Lung (tissue), 12 donors: ENCODE results near the gene SFRP4. TPM values are rescaled to one million over a fixed set of nuclear protein-coding genes. Genes with fewer than 3 reads are reported as not detected.

Source experiments
- ATAC-seq: fragments of 200-7000 bp; cut with Tn5 transposase; one replicate; pipeline ENCODE4 v1.9.1; 2020; ENCODE audit warnings: moderate number of reproducible peaks; ENCODE audit not compliant: insufficient read depth, low FRiP score
- DNase-seq, 3 donors: peaks; one replicate each; pipeline ENCODE4 v3.0.0-alpha.2; 2013 to 2017
- H3K27ac ChIP-seq, 2 donors: one replicate each; pipeline ENCODE4 v1.5.1; 2013; ENCODE audit warnings: mild to moderate bottlenecking in 2 of 2, moderate library complexity in 2 of 2, control low read depth in 1 of 2, inconsistent platforms in 1 of 2, low read depth in 1 of 2, low read length in 1 of 2
- H3K27me3 ChIP-seq, 3 donors: one replicate each; pipeline ENCODE4 v1.5.1; 2013; ENCODE audit warnings: low read length in 2 of 3; ENCODE audit not compliant: control insufficient read depth in 3 of 3, insufficient read depth in 3 of 3
- H3K36me3 ChIP-seq, 4 donors: one replicate each; pipeline ENCODE4 v1.5.1; 2013; ENCODE audit warnings: low read length in 4 of 4, mild to moderate bottlenecking in 1 of 4, moderate library complexity in 1 of 4; ENCODE audit not compliant: control insufficient read depth in 4 of 4, insufficient read depth in 4 of 4
- H3K4me1 ChIP-seq, 5 donors: one replicate each; pipeline ENCODE4 v1.5.1; 2013; ENCODE audit warnings: low read length in 5 of 5, mild to moderate bottlenecking in 2 of 5, moderate library complexity in 1 of 5; ENCODE audit not compliant: control insufficient read depth in 5 of 5, insufficient read depth in 5 of 5
- H3K4me3 ChIP-seq: one replicate; pipeline ENCODE4 v1.5.1; 2013; ENCODE audit warnings: mild to moderate bottlenecking, control low read depth, moderate library complexity
- H3K9ac ChIP-seq, 2 donors: one replicate each; pipeline ENCODE4 v1.5.1; 2013; ENCODE audit warnings: low read length in 2 of 2, control low read depth in 1 of 2; ENCODE audit not compliant: insufficient read depth in 1 of 2
- H3K9me3 ChIP-seq, 4 donors: one replicate each; pipeline ENCODE4 v1.5.1; 2013; ENCODE audit warnings: low read length in 3 of 4, mild to moderate bottlenecking in 1 of 4, moderate library complexity in 1 of 4; ENCODE audit not compliant: control insufficient read depth in 4 of 4, insufficient read depth in 3 of 4
- WGBS, 2 donors: extraction: QIAGEN DNeasy Blood & Tissue Kit; methylation state at CpG; one replicate each; pipeline ENCODE4 v1.1.7; 2013; 5-methylcytosine and 5-hydroxymethylcytosine counted together
- polyA plus RNA-seq, 2 donors: library from polyadenylated mRNA; stranded (reverse); fragments of 200-250 nt; gene quantifications; one replicate each; pipeline ENCODE4 v1.2.1, GENCODE V29; 2013
- total RNA-seq, 2 donors: library from RNA; depleted of rRNA in 1 of 2; stranded (reverse); fragments of >200 nt in 1 of 2; gene quantifications; one replicate each; pipeline ENCODE4 v1.2.1, GENCODE V29; 2014 to 2021
- TF ChIP-seq, protein P1 (sequence below): IDR thresholded peaks from 2 replicates; pipeline ENCODE4 v1.5.1; 2012; ENCODE audit warnings: mild to moderate bottlenecking; ENCODE audit errors: control extremely low read depth, extremely low read depth
- donor health status: control.
- donor health status: control.
- donor health status: Bipolar disorder and iron deficiency.
- donor health status: healthy.
- donor health status: DM: yes; HTN: yes; CAD: no.

The SFRP4 gene
- total and polyA plus RNA-seq, 4 donors = 2.5 to 5.3 (median 3.3) TPM

DNA sequence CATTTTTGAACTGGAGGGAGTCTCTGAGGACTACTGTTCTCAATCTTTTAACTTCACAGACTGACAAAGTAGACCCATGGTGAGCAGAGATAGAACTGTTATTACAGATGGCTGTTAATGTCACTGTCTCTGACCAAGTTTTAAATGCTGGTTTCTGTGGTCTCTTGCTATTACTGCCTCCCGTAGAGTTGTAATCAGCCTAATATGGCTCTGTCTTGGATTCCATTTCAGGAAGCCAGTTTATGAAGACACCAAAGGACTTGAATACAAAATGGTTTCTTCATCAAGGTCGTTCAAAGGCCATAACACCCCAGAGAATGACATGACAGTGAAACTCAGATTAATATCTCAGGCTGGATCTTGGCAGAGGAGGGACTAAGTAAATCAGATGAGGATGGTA is 3.9 kb downstream of the SFRP4 start:
- no peak overlapping the region for H3K9ac ChIP-seq

DNA sequence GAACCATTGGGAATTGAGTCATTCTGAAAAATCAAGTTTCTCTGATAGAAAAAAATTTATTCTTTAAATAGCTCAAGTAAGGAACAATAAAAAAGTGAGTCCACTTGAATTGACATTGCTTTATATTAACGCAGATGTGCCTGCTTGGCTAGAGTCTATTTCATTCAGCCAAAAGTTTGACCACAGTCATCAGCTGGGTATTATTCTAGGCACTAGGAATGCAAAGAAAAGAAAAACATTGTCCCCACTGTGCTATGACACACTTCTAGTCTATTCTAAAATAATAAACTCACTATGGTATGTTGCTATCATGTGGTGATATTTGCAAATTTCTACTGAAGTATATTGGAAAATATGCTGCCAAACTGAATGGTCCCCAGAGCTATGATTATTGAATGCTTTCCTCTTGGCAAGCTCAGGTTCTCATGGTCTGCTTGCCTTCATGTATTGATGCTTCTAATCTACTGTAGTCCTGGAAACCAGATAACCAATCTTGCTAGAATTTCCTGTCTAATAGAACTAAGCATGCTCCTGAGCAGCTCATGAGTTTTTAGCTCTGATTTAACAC is 8.3 kb downstream of the SFRP4 start:
- H3K4me3 ChIP-seq = no peak overlapping the region
- no peaks in the 10 kb centered on the region for H3K27me3 ChIP-seq
- H3K36me3 ChIP-seq = no peaks in the 10 kb centered on the region
- DNase-seq = no peak
- 89 to 97% methylated on average over 1 of the region's 1 CpG for WGBS, 2 donors
- no peaks in the 10 kb centered on the region for H3K4me1 ChIP-seq
- H3K9ac ChIP-seq = no peak overlapping the region
- TF ChIP-seq, protein P1, sequence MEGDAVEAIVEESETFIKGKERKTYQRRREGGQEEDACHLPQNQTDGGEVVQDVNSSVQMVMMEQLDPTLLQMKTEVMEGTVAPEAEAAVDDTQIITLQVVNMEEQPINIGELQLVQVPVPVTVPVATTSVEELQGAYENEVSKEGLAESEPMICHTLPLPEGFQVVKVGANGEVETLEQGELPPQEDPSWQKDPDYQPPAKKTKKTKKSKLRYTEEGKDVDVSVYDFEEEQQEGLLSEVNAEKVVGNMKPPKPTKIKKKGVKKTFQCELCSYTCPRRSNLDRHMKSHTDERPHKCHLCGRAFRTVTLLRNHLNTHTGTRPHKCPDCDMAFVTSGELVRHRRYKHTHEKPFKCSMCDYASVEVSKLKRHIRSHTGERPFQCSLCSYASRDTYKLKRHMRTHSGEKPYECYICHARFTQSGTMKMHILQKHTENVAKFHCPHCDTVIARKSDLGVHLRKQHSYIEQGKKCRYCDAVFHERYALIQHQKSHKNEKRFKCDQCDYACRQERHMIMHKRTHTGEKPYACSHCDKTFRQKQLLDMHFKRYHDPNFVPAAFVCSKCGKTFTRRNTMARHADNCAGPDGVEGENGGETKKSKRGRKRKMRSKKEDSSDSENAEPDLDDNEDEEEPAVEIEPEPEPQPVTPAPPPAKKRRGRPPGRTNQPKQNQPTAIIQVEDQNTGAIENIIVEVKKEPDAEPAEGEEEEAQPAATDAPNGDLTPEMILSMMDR = no peak
- H3K27ac ChIP-seq = no peak overlapping the region
- H3K9me3 ChIP-seq = no peaks in the 10 kb centered on the region
- no peak for ATAC-seq

More for the DNA sequence above, 3.9 kb downstream of the SFRP4 start:
- H3K4me3 ChIP-seq = no peak overlapping the region
- DNase-seq = no peak
- no peaks in the 10 kb centered on the region for H3K36me3 ChIP-seq
- H3K9me3 ChIP-seq = peaks cover 0 to 2% (median 0%) of the 10 kb centered on the region in 4 donors
- H3K27me3 ChIP-seq = peaks cover 0 to 6% (median 0%) of the 10 kb centered on the region in 3 donors
- TF ChIP-seq, protein P1 = no peak
- no peak overlapping the region for H3K27ac ChIP-seq
- no peak for ATAC-seq
- peaks cover 0 to 25% (median 5%) of the 10 kb centered on the region in 5 donors for H3K4me1 ChIP-seq
- 62 to 85% methylated on average over 2 of the region's 2 CpGs for WGBS, 2 donors

DNA sequence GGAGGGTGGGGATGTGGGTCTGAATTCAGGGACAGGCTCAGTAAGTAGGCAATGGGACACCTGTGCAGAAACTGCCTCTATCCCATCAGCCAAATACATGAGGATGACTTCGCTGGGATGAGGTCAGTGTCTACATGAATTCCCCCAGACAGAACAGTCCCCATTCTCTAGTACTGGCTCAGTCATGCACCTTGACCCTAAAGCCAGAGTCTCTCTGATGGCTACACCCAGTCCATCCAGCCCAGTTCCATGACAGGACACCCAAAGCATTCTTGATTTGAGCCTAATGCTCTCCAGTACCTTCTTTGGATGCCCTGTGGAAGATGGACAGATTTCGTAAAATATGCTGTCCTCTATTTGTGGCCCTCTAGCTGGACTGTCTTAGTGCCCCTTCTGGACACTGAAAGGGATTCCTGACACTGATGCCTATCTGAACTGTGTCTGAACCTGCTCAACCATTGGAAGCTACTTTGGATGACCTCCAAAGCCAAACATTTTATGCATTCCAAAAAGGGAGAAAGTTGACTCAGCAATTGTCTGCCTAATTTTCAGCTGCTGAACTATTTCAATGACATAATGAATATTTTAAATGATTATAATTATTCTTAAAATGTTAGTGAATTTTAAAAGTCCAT is 14.6 kb downstream of the SFRP4 start:
- TF ChIP-seq, protein P1 = no peak
- 93 to 97% methylated on average over 2 of the region's 2 CpGs for WGBS, 2 donors

More for the DNA sequence above, 14.6 kb downstream of the SFRP4 start:
- ATAC-seq (no peak), DNase-seq (peak in 2 of 3 donors; percentile 49 to 59)
- Histone ChIP-seq H3K9me3 (no peaks in the 10 kb centered on the region), H3K27ac (no peak overlapping the region), H3K4me1 (peaks cover 0 to 4% (median 0%) of the 10 kb centered on the region in 5 donors), H3K36me3 (no peaks in the 10 kb centered on the region), H3K9ac (no peak overlapping the region), H3K4me3 (no peak overlapping the region), H3K27me3 (no peaks in the 10 kb centered on the region)
